Stimulated activated CD8-positive, alpha-beta memory T cell treated with anti-CD3 and anti-CD28 coated beads, Interleukin-15, amount 100 ng/mL, for 4 hours (primary cell): Measurements from ENCODE around the gene OR2T11.
"Not testable (repeated sequence)": the region's sequence is repeated elsewhere in the genome, so short reads cannot be mapped to it uniquely, and the experiment has no call there.

Experiments used
- DNase-seq, 2 donors: peaks; one replicate each; pipeline ENCODE4 v3.0.0-alpha.2; 2020; ENCODE audit warnings: low read depth in 2 of 2

Gene OR2T11

GRCh38 chr1:248634991-248635390 is at the start of gene OR2T11:
TSS of gene OR2T11 (minus strand) at chr1:248635091. CDS start at chr1:248627128, 7,963 bp downstream.
- not testable (repeated sequence) for DNase-seq

GRCh38 chr1:248681651-248682050 is 46.8 kb upstream of the OR2T11 start:
- no peak for DNase-seq

- no peak for DNase-seq
Observed at GRCh38 chr1:248670003-248670402, 35.1 kb upstream of the OR2T11 start.

GRCh38 chr1:248663453-248664328 is 28.8 kb upstream of the OR2T11 start:
- DNase-seq = not testable (repeated sequence)

- not testable (repeated sequence) for DNase-seq
Observed at GRCh38 chr1:248656797-248657196, 21.9 kb upstream of the OR2T11 start.

GRCh38 chr1:248655354-248655753 is 20.5 kb upstream of the OR2T11 start, which contains the start of gene OR2T27:
TSS of gene OR2T27 (minus strand) at chr1:248655528. CDS start at chr1:248650884, 4,644 bp downstream.
- not testable (repeated sequence) for DNase-seq

- DNase-seq = not testable (repeated sequence)
Observed at GRCh38 chr1:248648770-248649536, 14.1 kb upstream of the OR2T11 start.

GRCh38 chr1:248645178-248645577 is 10.3 kb upstream of the OR2T11 start, which contains the start of gene OR2T35:
TSS of gene OR2T35 (minus strand) at chr1:248645278. CDS start at chr1:248639258, 6,020 bp downstream.
- not testable (repeated sequence) for DNase-seq

GRCh38 chr1:248642971-248643651 is 8.2 kb upstream of the OR2T11 start:
- DNase-seq = not testable (repeated sequence)

GRCh38 chr1:248641583-248641982 is 6.7 kb upstream of the OR2T11 start:
- DNase-seq = not testable (repeated sequence)

- not testable (repeated sequence) for DNase-seq
Observed at GRCh38 chr1:248640906-248641305, 6.0 kb upstream of the OR2T11 start.

- not testable (repeated sequence) for DNase-seq
Observed at GRCh38 chr1:248639652-248640051, 4.8 kb upstream of the OR2T11 start.

- DNase-seq = not testable (repeated sequence)
Observed at GRCh38 chr1:248636612-248637011, 1.7 kb upstream of the OR2T11 start.

- no peak for DNase-seq
Observed at GRCh38 chr1:248631354-248632008, 3.4 kb downstream of the OR2T11 start.

GRCh38 chr1:248630551-248630950 is 4.3 kb downstream of the OR2T11 start:
- DNase-seq = no peak

- no peak for DNase-seq
Observed at GRCh38 chr1:248627971-248628844, 6.7 kb downstream of the OR2T11 start.

- DNase-seq = no peak
Observed at GRCh38 chr1:248625971-248626370, 8.9 kb downstream of the OR2T11 start.

- no peak for DNase-seq
Observed at GRCh38 chr1:248625166-248625565, 9.7 kb downstream of the OR2T11 start.

GRCh38 chr1:248622570-248623001 is 12.3 kb downstream of the OR2T11 start:
- no peak for DNase-seq

- no peak for DNase-seq
Observed at GRCh38 chr1:248621770-248622169, 13.1 kb downstream of the OR2T11 start.
